ENCODE measurements around the gene FICD.
A peak's percentile ranks its signal among the peaks of the same experiment; 100 is the strongest.

The FICD gene

DNA sequence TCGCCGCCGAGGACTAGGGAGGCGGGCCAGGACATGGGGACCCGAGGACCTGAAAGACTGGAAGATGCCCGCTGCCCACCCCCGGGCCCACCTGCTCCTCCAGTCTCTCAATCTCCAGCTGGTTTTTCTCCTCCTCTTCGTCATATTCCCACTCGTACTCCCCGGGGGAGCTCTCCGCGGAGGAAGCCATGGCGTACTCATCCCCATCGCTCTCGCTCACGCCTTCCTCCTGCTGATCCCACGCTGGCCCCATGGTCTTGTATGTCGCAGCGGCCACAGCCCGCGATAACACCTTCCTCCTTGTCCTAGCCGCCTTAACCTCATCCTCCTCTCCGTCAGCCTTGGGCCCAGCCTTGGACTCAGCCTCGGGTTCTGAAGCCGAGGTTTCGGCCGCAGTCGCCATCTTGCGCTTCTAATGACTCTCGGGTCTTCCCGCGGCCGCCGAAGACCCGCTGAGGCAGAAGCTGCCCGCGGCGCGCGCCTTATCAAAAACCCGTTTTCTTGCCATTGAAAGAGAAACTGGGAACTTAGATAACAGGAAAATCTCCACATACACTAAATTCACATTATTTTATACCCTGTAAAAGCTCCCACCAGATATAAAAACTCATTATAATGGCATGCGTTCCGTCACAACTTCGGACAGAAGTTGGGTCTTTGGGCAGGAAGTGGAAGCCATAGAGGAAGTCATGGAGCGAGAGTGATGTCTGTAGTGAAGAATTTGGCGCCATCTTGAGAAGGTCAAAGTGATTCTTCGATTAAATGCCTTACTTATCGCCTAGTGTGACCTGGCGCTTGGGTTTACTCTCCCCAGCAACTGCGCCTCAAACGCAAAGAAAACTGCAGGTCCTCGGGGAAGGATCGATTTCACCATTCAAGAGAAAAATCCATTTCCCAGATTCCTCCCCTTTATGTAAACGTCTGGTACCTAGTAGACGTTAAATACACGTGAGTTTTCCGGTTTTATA is 46.0 kb downstream of the FICD start, which contains the start of gene SART3:
SART3 (minus strand) TSS at position 422 of the 968 bp plus-strand sequence; CDS start at position 403, 19 bp downstream.
- peak within 1 kb of the TSS; percentile 99 for H3K4me3 ChIP-seq (ENCODE audit: low read depth, low read length)
- DNase-seq (ENCODE audit: low read depth, low spot score) = peak; percentile 93
- in situ Hi-C loops (cut with HindIII; ENCODE audit: low sequenced_read_pairs) = no loop called here
- TF ChIP-seq, protein P1, sequence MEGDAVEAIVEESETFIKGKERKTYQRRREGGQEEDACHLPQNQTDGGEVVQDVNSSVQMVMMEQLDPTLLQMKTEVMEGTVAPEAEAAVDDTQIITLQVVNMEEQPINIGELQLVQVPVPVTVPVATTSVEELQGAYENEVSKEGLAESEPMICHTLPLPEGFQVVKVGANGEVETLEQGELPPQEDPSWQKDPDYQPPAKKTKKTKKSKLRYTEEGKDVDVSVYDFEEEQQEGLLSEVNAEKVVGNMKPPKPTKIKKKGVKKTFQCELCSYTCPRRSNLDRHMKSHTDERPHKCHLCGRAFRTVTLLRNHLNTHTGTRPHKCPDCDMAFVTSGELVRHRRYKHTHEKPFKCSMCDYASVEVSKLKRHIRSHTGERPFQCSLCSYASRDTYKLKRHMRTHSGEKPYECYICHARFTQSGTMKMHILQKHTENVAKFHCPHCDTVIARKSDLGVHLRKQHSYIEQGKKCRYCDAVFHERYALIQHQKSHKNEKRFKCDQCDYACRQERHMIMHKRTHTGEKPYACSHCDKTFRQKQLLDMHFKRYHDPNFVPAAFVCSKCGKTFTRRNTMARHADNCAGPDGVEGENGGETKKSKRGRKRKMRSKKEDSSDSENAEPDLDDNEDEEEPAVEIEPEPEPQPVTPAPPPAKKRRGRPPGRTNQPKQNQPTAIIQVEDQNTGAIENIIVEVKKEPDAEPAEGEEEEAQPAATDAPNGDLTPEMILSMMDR (IDR thresholded peaks at IDR 0.05; ENCODE audit: low read depth, low read length) = no peak

DNA sequence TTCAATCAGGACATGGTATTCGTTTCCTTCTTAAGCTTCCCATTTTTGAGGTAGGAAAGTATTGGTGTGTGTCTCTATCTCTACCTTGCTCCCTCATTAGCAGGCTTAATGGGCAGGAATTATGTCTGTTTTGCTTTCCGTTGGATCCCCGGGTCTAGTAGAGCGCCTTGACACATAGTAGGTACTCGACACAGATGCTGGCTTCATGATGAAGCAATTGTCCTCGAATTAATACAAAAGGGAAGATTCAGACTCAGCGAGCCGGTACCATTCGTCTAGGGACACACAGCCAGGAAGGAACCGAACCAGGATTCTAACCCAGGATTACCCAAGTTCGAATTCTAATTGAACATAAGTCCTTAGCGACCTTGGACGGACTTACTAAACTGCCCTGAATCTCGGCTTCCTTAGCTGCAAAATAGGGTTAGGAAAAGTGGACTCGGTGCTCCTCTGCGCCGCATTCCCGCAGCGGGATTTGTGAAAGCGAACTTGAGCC is 46.8 kb downstream of the FICD start:
- H3K4me3 ChIP-seq (ENCODE audit: low read depth, low read length) = peak overlapping the region; percentile 99
- in situ Hi-C loops (cut with HindIII; ENCODE audit: low sequenced_read_pairs) = no loop called here
- TF ChIP-seq, protein P1 (IDR thresholded peaks at IDR 0.05; ENCODE audit: low read depth, low read length) = no peak
- no peak for DNase-seq (ENCODE audit: low read depth, low spot score)

DNA sequence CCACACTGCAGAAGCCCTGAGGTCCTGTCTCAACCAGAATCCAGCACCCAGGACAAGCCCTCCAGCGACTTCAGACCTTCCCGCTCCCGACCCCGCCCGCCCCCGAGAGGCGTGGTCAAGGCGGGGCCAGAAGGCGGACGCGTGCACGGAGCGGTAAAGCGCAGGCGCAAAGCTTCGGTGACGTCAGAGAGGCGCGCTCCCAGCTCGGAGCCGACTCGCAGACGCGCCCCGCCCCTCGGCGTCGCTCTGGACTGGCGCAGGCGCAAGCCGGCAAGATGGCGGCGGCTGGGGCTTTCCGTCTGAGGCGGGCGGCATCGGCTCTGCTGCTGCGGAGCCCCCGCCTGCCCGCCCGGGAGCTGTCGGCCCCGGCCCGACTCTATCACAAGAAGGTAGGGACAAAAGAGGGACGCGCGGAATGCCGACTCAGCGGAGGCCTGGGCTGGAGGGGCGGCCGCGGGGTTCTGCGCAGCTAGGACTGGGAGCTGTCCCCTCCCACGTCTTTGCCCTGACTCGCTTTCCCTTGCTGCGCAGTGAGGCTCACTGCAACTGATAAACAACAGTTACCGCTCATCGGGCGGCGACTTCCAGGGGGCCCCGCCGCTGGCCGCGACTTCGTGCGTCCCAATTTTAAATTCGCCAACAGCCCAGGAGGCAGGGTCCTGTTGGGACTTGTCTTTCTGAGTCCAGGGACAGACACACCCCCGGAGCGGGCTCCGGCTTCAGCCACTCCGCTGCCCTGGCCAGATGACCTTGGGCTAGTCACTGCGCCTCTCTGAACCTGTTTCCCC is 47.5 kb downstream of the FICD start, which contains the start of gene ISCU:
ISCU (plus strand) TSS at position 249 of the 788 bp plus-strand sequence; CDS start at position 276, 27 bp downstream.
- TF ChIP-seq, protein P1 (IDR thresholded peaks at IDR 0.05; ENCODE audit: low read depth, low read length) = no peak
- H3K4me3 ChIP-seq (ENCODE audit: low read depth, low read length) = peak within 1 kb of the TSS; percentile 99
- DNase-seq (ENCODE audit: low read depth, low spot score) = peak; percentile 97
- in situ Hi-C loops (cut with HindIII; ENCODE audit: low sequenced_read_pairs) = no loop called here

DNA sequence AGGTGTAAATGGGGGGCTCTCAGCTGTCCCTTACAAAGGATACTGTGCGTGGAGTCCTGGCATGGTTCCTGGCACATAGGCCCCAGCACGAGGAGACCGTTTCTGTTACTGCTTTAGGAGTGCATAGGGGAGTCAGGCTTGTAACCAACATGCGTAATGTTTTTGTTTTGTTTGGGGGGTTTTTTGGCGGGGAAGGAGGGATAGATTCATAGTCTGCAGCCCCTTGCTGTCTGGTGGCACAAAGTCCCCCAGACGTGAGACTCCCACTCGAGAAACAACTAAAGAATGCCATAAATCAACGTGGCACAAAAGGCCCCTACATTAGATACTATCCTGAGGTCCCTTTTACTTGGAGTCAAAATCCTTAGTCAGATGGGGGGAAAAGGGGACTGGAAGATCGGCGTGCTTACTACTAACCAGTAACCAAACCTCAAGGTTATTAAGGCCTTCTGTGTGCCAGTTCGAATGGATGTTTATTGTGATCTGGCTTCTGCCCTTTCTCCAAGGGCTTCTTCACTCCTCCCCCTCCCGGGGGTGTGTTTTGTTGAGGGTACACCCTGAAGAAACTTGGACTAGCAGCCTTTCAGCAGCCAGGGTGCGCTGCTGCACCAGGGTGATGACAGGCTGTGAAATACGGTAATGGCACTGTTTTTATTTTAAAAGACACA is 48.2 kb downstream of the FICD start:
- in situ Hi-C loops (cut with HindIII; ENCODE audit: low sequenced_read_pairs) = no loop called here
- peak overlapping the region; percentile 89 for H3K4me3 ChIP-seq (ENCODE audit: low read depth, low read length)
- peak; percentile 89 for DNase-seq (ENCODE audit: low read depth, low spot score)
- TF ChIP-seq, protein P1 (IDR thresholded peaks at IDR 0.05; ENCODE audit: low read depth, low read length) = peak; percentile 94

DNA sequence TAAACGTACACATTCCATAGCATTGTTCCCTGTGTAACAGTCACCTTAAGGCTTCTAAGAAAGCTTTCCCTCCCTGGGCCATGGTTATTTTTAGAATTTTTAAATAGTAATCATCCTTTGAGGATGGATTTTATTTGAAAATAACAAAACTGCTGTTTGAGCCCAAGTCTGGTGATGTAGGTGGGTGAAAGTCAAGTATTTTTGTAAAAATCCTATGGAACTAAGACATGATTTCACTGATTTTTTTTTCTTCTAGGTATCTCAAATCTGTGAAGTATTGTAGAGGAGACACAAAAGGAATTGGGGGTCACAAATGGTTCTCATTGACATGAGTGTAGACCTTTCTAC is 48.7 kb downstream of the FICD start:
- H3K4me3 ChIP-seq (ENCODE audit: low read depth, low read length) = no peak overlapping the region
- DNase-seq (ENCODE audit: low read depth, low spot score) = no peak
- in situ Hi-C loops (cut with HindIII; ENCODE audit: low sequenced_read_pairs) = no loop called here
- TF ChIP-seq, protein P1 (IDR thresholded peaks at IDR 0.05; ENCODE audit: low read depth, low read length) = no peak

DNA sequence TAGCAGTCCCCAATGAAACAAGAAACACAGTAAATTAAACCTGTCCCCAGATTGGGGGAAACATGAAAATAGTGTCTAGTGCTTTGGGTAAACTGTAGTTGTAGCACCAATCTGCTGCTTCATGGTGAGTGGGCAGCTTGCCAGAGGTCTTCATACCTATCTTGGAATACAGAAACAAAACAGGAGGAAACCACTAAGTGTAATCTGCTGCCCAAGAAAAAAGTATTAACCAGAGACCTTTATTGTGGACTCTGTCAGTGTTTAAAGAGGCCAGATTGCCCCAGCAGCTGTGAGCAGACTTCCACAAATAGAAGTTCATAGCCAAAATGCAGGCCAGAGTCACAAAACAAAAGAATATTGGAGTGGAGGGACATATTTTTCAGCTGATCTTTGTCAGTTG is 49.6 kb downstream of the FICD start:
- TF ChIP-seq, protein P1 (IDR thresholded peaks at IDR 0.05; ENCODE audit: low read depth, low read length) = no peak
- in situ Hi-C loops (cut with HindIII; ENCODE audit: low sequenced_read_pairs) = no loop called here
- no peak for DNase-seq (ENCODE audit: low read depth, low spot score)
- no peak overlapping the region for H3K4me3 ChIP-seq (ENCODE audit: low read depth, low read length)
